ENCODE measurements around the gene TBC1D5.
"Not testable (repeated sequence)": the region's sequence is repeated elsewhere in the genome, so short reads cannot be mapped to it uniquely, and the experiment has no call there.

TBC1D5 gene

GRCh38 chr3:17143893-17144664 is 598.4 kb downstream of the TBC1D5 start:
- DNase-seq (ENCODE audit: low read depth in 2 of 3, low spot score in 1 of 3), result no peak

- DNase-seq (ENCODE audit: low read depth in 2 of 3, low spot score in 1 of 3), result no peak
Observed at GRCh38 chr3:17142516-17142915, 599.9 kb downstream of the TBC1D5 start.

GRCh38 chr3:17141699-17142098 is 600.7 kb downstream of the TBC1D5 start:
- no peak for DNase-seq (ENCODE audit: low read depth in 2 of 3, low spot score in 1 of 3)

- DNase-seq (ENCODE audit: low read depth in 2 of 3, low spot score in 1 of 3), result no peak
Observed at GRCh38 chr3:17140670-17141505, 601.5 kb downstream of the TBC1D5 start.

- DNase-seq (ENCODE audit: low read depth in 2 of 3, low spot score in 1 of 3), result no peak
Observed at GRCh38 chr3:17138246-17139039, 604.0 kb downstream of the TBC1D5 start.

GRCh38 chr3:17137321-17137826 is 605.1 kb downstream of the TBC1D5 start:
- DNase-seq (ENCODE audit: low read depth in 2 of 3, low spot score in 1 of 3), result no peak

- no peak for DNase-seq (ENCODE audit: low read depth in 2 of 3, low spot score in 1 of 3)
Observed at GRCh38 chr3:17136136-17136721, 606.2 kb downstream of the TBC1D5 start.

GRCh38 chr3:17135696-17136095 is 606.7 kb downstream of the TBC1D5 start:
- no peak for DNase-seq (ENCODE audit: low read depth in 2 of 3, low spot score in 1 of 3)

GRCh38 chr3:17133632-17134545 is 608.5 kb downstream of the TBC1D5 start:
- DNase-seq (ENCODE audit: low read depth in 2 of 3, low spot score in 1 of 3), result no peak

- no peak for DNase-seq (ENCODE audit: low read depth in 2 of 3, low spot score in 1 of 3)
Observed at GRCh38 chr3:17132286-17133115, 609.9 kb downstream of the TBC1D5 start.

- no peak for DNase-seq (ENCODE audit: low read depth in 2 of 3, low spot score in 1 of 3)
Observed at GRCh38 chr3:17130956-17131355, 611.5 kb downstream of the TBC1D5 start.

- DNase-seq (ENCODE audit: low read depth in 2 of 3, low spot score in 1 of 3), result no peak
Observed at GRCh38 chr3:17129556-17129955, 612.9 kb downstream of the TBC1D5 start.

- not testable (repeated sequence) for DNase-seq (ENCODE audit: low read depth in 2 of 3, low spot score in 1 of 3)
Observed at GRCh38 chr3:17128671-17129070, 613.8 kb downstream of the TBC1D5 start.

- no peak for DNase-seq (ENCODE audit: low read depth in 2 of 3, low spot score in 1 of 3)
Observed at GRCh38 chr3:17125738-17126442, 616.5 kb downstream of the TBC1D5 start.

- DNase-seq (ENCODE audit: low read depth in 2 of 3, low spot score in 1 of 3), result no peak
Observed at GRCh38 chr3:17122758-17123157, 619.7 kb downstream of the TBC1D5 start.

- DNase-seq (ENCODE audit: low read depth in 2 of 3, low spot score in 1 of 3), result no peak
Observed at GRCh38 chr3:17121336-17121735, 621.1 kb downstream of the TBC1D5 start.

GRCh38 chr3:17120115-17120514 is 622.3 kb downstream of the TBC1D5 start:
- DNase-seq (ENCODE audit: low read depth in 2 of 3, low spot score in 1 of 3), result no peak
